GF-D8 (cell line): ENCODE results near the gene SEPHS1.
"Not testable (repeated sequence)": the region's sequence is repeated elsewhere in the genome, so short reads cannot be mapped to it uniquely, and the experiment has no call there.

Experiments used
- DNase-seq: peaks from one replicate; lab custom pipeline; 2025; lab: John Stamatoyannopoulos, UW

SEPHS1 gene

DNA sequence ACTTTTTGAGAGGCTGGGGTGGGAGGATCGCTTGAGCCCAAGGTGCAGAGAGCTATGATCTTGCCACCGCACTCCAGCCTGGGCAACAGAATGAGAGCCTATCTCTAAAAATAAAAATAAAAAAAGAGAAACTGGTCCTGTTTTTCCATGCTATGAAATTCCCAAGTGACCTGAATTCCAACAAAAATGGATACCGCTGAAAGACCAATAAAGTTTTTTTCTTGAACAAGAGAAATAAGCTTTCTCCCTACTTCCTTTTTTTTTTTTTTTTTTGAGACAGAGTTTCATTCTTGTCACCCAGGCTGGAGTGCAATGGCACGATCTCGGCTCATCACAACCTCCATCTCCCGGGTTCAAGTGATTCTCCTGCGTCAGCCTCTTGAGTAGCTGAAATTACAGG, 12.5 kb upstream of the SEPHS1 start:
- DNase-seq, result no peak

DNA sequence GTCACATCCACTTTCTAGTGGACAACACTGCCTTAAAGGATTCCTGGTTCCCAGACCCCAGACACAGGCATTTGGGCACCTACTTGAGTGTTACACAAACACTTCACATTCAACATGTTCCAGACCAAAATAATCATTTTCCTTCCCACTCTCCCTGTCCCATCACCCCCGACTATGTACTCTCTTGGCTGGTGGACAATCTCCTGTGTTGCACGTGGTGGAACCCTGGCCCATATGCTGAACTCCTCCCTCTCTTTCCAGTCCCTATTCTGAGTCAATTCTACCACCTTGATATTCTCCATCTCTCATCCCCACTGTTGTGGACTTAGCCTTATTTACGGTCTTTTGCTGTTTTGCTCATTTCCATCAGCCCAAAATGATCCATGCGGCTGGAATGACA, 8.3 kb upstream of the SEPHS1 start:
- no peak for DNase-seq

DNA sequence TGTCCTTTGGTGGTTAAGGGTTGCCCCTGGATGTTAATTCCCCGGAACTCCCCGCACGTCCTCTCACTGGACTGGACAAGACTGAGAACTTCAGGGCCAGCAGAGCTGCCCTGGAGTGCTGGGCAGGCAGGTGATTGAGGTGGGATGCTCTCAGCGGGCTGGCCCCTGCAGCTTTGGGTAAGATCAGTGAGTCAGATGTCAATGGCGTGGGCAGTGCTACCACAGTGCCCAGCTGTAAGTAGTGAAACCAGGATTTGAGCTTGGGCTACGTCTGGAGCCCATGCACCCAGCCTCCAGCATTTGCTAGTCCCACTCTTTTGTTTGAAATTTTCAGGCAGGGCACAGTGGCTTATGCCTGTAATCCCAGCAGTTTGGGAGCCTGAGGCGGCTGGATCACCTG, 6.7 kb upstream of the SEPHS1 start:
- DNase-seq, result no peak

DNA sequence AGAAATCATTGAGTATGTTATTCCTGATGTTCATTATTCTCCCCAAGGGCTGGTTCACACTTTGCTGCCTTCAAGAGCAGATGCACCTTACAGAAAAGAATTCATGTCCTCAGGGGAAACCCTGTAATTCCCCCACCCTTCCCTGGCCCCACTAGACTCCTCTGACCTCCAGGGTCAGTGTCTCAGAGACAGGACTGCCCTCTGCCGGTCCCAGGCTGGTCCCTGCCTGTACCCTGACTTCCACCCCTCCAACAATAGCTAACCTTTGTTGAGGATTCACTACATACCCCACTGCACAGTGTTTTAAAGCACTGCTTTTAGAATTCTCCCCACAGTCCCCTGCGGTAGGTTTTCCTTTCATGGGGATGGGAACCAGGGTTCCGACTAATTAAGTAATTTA, 4.4 kb upstream of the SEPHS1 start:
- no peak for DNase-seq

DNA sequence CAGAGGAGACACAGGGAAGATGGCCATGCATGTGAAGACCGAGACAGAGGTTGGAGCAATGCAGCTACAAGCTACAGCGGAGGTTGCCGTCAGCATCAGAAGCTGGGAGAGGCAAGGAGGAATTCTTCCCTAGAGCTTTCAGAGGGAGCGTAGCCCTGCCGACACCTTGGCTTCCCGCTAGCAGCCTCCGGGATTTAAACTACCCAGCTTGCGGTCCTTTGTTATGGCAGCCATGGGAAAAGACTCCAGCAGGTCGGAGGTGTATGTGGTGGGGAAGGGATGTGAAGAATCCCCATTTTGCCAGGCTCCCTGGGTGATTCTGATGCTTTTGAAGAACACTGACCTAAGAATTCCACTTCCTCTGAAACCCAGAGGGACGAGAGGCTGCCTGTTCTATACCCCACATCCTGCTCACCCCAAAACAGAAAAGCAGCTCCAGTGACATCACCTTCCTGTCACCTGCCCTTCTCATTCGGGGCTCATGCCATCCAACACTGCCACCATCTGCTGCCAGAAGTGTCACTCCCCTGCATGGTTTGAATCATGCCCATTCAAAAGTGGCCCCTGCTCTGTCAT, 3.3 kb upstream of the SEPHS1 start:
- no peak for DNase-seq

DNA sequence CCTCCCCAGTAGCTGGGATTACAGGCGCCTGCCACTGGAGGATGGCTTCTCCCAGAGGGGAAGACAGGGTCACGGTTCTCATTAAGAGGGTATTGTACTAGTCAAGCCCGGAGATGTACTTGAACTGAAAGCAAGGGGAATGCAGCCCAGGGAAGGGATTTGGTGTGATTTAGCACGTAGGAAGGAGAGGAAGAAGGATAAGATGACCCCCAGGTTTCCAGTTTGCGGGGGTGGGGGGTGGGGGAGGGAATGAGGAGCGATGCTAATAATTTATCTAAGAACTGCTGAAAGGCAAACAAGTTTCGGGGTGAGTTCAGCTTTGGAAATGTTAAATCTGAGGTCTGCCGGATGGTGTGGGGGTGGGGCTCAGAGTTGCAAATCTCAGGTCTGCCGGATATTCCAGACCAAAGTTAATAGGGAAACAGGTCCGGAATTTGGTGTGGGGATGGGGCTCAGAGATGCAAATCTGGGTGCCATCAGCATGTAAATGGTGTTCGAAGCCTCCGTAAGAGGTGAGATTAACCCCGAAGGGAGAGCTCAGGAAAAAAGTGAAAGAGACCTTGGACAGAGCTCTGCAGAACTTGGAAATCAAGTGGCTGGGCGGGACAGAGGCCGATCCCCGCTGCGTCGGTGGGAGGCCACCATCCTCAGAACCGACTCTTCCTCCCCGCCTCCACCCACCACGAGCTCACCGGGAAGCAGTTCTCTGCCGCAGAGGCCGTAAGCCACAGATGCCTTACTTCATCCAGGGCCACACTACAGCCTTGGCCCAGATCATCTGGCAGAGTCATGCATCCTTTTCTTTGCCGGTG, 1.6 kb upstream of the SEPHS1 start:
- DNase-seq, result no peak

DNA sequence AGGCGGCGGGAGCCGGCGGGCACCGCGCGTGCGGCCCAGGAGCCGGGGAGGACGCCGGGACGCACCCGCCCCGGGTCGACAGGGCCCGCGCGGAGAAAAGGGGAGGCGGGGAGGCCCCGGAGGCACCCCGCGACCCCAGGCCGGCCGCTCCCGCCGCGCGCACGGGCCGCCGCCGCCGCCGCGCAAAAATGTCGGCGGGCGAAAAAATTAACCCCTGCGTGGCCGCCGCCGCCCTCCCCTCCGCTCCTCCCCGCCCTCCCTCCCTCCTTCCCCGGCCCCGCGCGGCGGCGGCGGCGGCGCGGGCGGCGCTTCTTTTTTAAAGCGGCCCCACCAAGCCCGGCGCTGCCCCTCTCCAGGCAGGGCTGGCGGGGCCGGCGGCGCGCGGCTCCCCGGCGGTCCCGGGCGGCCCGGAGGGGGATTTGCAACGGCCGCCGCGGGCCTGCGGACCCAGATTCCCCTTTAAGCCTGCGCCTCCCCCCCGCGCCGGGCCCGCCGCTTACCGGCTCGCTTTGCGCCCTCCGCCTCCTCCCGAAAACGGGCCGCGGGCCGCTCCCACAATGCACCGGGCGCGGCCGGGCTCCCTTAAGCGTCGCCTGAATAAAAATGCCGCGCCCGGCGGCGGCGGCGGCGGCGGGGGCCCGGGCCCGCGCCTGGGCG, 465 bp downstream of the SEPHS1 start:
- peak; percentile 25 for DNase-seq

DNA sequence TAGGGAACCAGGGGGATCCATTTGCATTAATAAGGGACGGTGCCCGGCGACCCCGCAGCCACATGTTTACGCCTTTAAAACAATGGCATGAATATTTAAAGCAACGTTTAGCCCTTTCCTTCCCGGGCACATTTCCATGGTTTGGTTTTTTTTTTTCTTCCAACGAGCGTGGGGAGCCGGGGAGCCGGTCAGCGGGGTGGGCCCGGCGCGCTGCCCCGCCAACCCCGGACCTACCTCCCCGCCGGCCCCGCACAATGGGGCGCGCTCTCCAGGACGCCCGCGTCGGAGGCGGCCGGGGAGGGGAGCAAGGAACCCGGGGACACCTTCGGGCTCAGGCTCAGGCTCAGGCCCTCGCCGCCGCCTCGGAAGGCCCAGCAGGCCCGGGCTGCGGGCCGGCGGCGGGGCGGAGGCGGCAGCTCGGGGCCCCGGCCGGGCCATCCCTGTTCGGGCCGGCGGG, 1.0 kb downstream of the SEPHS1 start:
- DNase-seq, result no peak

DNA sequence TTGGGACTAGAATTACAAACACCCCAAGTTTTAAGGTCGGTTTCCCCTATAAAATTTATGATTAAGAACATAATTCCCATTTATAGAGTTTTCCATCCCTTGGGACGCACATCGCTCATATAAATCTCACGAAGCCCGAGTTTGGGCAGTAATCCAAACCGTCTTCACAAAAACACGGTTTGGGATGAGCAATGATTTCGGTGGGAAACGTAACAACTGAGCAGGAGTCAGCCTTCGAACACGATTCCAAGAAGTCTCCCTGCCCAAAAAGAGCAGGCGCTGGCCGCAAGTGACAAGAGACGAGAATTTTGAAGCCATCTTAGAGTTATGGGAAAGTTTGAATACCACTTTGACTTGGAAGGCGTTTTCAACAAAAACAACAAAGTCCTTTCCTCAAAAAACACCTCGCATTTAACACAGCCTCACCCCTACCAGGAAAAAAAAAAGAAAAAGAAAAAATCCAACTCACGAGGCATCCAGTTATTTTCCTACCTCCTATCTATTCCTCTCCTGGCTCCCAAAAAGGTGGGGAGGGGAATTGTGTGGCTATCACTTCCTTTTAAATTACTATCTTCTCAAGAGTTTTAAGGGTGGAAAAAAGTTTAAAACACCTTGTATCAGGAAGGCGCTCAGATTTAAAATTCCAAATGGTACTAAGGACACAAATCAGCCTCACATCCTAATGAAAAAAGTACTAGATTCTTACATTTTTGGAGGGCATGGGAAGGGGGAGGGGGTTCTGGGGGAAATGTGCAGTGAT, 1.6 kb downstream of the SEPHS1 start:
- no peak for DNase-seq

DNA sequence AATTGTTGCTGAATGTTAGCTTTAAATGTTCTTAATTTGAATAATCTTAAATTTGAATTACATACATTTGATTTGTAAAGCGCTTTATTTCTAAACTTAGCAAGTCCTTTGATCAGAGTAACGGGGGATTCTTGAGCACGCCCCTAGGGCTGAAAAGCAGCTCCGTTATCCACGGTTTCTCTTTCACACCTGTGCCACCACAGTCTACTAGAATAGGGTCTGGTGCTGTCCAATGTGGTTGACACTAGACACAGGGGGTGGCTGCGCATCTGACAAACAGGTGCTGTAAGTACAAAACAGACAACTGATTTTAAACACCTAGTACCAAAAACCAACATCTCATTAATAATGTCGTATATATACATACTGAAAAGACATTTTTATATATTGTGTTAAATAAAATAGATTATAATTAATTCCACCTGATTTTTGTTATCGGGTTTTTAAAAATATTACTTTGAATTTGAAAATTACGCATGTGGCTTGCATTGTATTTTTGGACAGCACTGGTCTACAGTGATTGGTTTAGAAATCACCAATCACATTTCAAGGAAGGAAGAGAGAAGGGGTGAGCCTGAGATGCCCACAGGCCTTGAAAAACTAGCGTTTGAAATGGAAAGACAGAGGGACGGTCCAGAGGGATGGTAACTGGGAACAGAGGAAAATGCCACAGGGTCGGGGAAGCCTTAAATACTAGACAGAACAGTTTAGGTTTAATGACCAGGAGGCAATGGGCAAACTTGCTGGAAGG, 7.3 kb downstream of the SEPHS1 start:
- no peak for DNase-seq

DNA sequence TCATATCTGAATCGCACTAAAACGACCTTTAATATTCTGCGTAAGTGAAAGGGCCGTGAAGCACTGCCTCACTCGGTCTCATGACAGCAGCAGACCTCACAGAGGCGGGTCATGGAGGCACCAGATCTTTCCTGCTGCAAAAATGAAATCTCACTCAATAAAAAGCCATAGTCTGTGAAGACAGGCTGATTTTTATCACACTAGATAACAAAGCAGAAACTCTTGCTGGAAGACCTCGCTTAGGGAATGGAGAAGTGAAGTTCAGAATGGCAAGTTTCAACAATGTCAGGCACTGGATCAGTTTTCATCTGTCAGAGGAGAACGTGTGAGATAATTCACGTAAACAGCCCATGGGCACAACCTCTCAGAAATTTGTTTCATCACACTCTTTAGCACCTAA, 8.0 kb downstream of the SEPHS1 start:
- DNase-seq, result no peak

DNA sequence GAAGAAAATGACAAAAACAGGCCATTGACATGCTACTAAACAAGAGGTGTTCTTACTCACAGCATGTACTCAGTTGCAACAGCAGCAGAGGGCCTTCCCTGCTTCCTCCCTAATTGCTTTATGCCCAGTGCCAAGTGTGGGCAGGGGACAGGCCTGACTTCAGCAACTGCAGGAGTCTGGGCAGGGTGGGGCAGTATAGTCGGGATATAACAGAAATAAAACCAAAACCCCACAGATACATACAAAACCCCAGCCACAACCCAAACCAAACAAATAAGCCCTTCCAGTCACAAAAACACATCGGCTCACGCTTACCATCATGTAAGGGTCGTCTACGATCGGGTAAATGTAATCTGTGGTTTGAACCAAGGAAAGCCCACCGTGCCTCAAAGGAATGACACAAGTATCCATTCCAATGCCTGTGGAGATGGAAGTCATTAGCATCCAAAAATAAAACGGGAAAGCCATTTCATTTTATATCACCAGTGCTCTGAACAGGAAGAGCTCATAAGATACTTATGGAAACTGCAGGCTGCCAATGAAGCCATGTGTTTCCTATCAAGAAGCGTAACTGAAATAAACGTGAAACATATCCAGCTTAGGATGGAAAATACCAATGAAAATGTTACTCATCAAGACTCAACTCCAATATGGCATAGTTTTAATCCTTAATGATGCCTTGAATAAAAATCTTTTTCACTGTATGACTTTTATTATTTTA, 9.5 kb downstream of the SEPHS1 start:
- no peak for DNase-seq

DNA sequence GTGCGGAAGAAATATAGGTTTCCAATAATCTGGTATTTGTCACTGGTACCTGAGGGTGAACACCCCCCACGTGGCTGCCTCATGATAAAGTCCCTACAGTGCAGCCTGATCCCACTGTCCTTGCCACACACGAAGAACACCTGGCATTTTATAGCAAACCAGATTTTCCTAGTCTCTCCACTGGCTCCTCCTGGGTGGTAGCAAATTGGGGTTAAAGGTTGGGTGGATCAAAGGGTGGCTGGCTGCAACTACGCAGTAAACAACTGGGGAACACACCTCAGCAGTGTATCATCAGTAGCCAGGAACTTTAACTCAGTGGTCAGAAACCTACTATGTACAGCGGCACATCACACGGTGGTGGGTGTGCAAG, 10.3 kb downstream of the SEPHS1 start:
- no peak for DNase-seq

DNA sequence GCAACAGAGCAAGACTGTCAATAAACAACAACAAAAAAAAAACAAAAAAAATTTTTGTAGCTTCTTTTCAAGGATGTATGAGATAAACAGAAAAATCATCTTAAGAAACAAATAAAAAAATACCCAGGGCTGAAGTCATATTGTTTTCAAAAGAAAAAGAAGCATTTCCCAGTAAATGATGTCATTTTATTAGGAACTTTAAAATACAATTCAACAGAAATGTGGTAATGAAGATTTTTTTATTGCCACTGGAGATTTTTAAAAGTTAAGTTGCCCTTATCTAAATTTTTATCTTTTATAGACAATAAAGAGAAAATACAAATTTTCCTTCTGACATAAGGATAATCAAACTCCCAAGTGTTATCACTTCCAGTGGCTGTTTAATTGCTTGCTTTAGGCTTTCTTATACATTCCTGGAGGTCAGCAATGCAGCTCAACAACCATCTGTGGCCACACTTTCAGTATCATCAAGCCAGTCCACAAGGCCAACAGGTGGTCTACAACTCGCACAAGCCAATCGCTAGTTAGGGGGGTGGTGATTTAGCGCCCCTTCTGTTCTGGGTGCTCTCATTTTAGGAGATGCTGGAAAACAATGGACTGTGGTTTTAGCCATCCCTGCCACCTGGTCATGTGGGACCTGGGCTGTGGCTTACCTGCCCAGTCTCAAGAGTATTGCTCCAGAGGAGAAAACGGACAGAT, 10.8 kb downstream of the SEPHS1 start:
- no peak for DNase-seq

DNA sequence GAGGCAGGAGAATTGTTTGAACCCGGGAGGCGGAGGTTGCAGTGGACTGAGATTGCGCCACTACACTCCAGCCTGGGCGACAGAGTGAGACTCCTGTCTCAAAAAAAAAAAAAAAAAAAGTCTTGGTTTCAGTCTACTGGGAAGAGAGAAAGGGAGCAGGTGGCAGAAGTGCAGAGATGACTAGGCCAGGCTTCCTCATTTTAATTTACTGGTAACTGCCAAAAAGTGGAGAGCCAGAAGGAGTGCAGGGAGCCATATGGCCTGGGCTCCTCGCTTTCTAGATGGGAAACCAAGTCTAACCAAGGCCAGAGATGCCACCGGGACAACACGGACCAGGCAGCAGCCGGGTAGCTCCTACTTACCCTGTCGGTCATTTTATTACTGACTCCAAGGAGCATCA, 12.2 kb downstream of the SEPHS1 start:
- DNase-seq, result no peak

DNA sequence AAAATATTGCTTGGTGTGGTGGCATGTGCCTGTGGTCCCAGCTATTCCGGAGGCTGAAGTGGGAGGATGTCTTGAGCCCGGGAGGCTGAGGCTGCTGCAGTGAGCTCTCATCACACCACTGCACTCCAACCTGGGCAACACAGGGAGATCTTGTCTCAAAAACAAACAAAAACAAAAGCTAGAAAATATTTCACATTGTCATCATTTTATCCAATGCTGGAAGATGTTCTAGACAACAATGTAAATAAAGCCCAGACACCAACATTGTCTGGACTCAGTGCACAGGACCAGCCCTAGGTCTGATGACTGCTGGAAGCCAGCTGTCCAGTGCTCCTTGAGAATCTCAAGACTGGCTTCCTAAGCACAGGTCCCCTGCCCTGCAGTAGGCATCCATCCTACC, 13.5 kb downstream of the SEPHS1 start:
- DNase-seq, result no peak

DNA sequence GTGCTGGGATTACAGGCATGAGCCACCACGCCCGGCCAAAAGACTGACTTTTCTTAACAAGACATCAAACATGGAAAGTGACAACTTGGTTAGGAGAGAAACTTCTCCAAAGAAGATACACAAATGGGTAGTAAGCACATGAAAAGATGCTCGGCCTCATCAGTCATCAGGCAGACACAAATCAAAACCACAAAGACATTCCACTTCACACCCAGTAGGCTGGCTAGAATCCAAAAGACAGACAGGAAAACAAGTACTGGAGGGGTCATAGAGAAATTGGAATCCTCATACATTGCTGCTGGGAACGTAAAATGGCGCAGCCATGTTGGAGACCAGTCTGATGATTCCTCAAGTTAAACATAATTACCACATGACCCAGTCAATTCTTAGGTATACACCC, 16.4 kb downstream of the SEPHS1 start:
- DNase-seq, result no peak

DNA sequence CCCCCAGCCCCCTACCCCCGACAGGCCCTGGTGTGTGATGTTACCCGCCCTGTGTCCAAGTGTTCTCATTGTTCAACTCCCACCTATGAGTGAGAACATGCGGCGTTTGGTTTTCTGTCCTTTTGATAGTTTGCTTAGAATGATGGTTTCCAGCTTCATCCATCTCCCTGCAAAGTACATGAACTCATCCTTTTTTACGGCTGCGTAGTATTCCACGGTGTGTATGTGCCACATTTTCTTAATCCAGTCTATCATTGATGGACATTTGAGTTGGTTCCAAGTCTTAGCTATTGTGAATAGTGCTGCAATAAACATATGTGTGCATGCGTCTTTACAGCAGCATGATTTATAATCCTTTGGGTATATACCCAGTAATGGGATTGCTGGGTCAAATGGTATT, 17.1 kb downstream of the SEPHS1 start:
- not testable (repeated sequence) for DNase-seq

DNA sequence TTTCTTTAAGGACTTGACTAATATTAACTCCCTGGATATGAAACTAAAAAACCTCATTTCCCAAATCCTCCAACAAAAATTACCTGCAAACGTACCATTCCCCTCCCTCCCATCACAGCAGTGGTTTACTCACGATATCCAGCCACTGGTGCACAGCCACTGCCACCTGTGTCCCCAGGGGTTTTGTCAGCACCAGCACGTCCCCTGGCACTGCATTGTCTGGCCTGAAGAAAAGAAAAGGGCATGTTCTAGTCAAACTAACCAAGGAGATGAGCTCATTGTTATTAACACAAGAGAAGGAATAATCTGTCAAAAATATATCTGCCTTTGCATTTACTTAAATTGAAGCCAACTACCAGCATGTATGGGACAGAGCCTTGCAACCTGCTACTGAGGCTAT, 18.5 kb downstream of the SEPHS1 start:
- no peak for DNase-seq

DNA sequence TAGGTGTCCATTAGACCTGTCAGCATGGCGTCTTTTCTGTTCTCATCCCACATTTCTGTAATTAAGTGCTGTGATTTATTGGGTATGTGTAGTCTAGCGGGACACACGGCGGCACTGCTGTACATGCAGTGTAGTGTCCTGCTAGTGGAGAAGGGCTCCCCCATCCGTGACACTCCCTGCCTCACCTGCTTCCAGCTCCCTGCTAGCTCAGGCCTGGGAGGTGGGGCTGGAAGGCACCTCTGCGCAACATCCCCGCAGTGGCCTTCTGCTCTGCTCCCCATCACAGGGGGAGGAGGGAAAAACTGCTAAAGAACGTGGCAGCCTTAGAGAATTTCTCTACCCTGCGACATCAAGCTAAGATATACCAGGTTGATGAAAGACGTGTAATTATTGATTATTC, 19.5 kb downstream of the SEPHS1 start:
- DNase-seq, result no peak

DNA sequence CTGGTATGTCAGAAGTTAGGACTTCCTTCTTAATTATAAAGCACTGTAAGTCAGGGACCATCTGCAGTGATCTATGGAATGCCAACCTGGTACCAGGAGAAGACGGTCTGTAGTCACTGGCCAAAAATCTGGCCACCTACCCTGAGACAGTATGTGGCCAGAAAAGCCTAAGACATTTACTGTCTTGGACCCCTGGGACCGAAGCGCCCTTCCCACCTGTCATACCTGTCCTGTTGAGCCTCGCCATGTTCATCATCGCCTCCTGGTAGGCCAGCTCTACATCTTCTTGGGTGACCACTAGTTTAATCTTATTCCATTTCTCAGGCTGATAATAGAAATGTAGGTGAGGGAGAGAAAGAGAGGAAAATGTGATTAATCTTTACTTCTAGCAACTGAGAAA, 20.0 kb downstream of the SEPHS1 start:
- DNase-seq, result no peak
